ENCODE measurements around the gene BCL11B. TPM values are rescaled to one million over a fixed set of nuclear protein-coding genes. Genes with fewer than 3 reads are reported as not detected.

BCL11B gene
- total RNA-seq, 1 donor from 2014 or later, result 2.3 TPM

- Mint-ChIP-seq H3K9me3 (ENCODE audit: low read depth) (no peaks in the 10 kb centered on the region), H3K4me1 (ENCODE audit: low read depth) (peaks cover 10% of the 10 kb centered on the region), H3K27me3 (peaks cover 78% of the 10 kb centered on the region), H3K36me3 (ENCODE audit: insufficient read depth) (no peaks in the 10 kb centered on the region), H3K27ac (no peak overlapping the region), H3K4me3 (ENCODE audit: low read depth) (no peak overlapping the region)
- DNase-seq (ENCODE audit: low spot score, unreplicated experiment), result no peak
- no peak for TF ChIP-seq CTCF (IDR thresholded peaks at IDR 0.05; ENCODE audit: unreplicated experiment)
Observed at GRCh38 chr14:99240627-99241324, 31.2 kb downstream of the BCL11B start.

GRCh38 chr14:99239661-99240092 is 32.3 kb downstream of the BCL11B start:
- Mint-ChIP-seq H3K27me3 (peaks cover 75% of the 10 kb centered on the region), H3K4me1 (ENCODE audit: low read depth) (peaks cover 17% of the 10 kb centered on the region), H3K4me3 (ENCODE audit: low read depth) (no peak overlapping the region), H3K27ac (no peak overlapping the region), H3K9me3 (ENCODE audit: low read depth) (no peaks in the 10 kb centered on the region), H3K36me3 (ENCODE audit: insufficient read depth) (no peaks in the 10 kb centered on the region)
- TF ChIP-seq CTCF (IDR thresholded peaks at IDR 0.05; ENCODE audit: unreplicated experiment), result no peak
- no peak for DNase-seq (ENCODE audit: low spot score, unreplicated experiment)

GRCh38 chr14:99238216-99238615 is 33.8 kb downstream of the BCL11B start:
- TF ChIP-seq CTCF (IDR thresholded peaks at IDR 0.05; ENCODE audit: unreplicated experiment), result no peak
- DNase-seq (ENCODE audit: low spot score, unreplicated experiment), result no peak
- Mint-ChIP-seq H3K9me3 (ENCODE audit: low read depth) (no peaks in the 10 kb centered on the region), H3K27me3 (peaks cover 63% of the 10 kb centered on the region), H3K4me1 (ENCODE audit: low read depth) (peaks cover 17% of the 10 kb centered on the region), H3K36me3 (ENCODE audit: insufficient read depth) (no peaks in the 10 kb centered on the region), H3K27ac (no peak overlapping the region), H3K4me3 (ENCODE audit: low read depth) (no peak overlapping the region)

GRCh38 chr14:99237288-99237687 is 34.7 kb downstream of the BCL11B start:
- no peak for TF ChIP-seq CTCF (IDR thresholded peaks at IDR 0.05; ENCODE audit: unreplicated experiment)
- Mint-ChIP-seq H3K27ac (no peak overlapping the region), H3K4me1 (ENCODE audit: low read depth) (peaks cover 17% of the 10 kb centered on the region), H3K36me3 (ENCODE audit: insufficient read depth) (no peaks in the 10 kb centered on the region), H3K27me3 (peaks cover 54% of the 10 kb centered on the region), H3K4me3 (ENCODE audit: low read depth) (no peak overlapping the region), H3K9me3 (ENCODE audit: low read depth) (no peaks in the 10 kb centered on the region)
- DNase-seq (ENCODE audit: low spot score, unreplicated experiment), result no peak

- no peak for DNase-seq (ENCODE audit: low spot score, unreplicated experiment)
- no peaks in the 10 kb centered on the region for H3K36me3 Mint-ChIP-seq (ENCODE audit: insufficient read depth)
- H3K4me3 Mint-ChIP-seq (ENCODE audit: low read depth), result peak overlapping the region; percentile 9
- H3K27me3 Mint-ChIP-seq, result peaks cover 49% of the 10 kb centered on the region
- H3K4me1 Mint-ChIP-seq (ENCODE audit: low read depth), result peaks cover 17% of the 10 kb centered on the region
- H3K9me3 Mint-ChIP-seq (ENCODE audit: low read depth), result no peaks in the 10 kb centered on the region
- no peak overlapping the region for H3K27ac Mint-ChIP-seq
- TF ChIP-seq CTCF (IDR thresholded peaks at IDR 0.05; ENCODE audit: unreplicated experiment), result no peak
Observed at GRCh38 chr14:99236386-99237138, 35.4 kb downstream of the BCL11B start.
